HEK293 (cell line): ENCODE measurements around the gene OGFOD2.
"Not testable (repeated sequence)": the region's sequence is repeated elsewhere in the genome, so short reads cannot be mapped to it uniquely, and the experiment has no call there.

Source experiments
- CTCF ChIA-PET: fragments of 350-600 bp; formaldehyde crosslinking; extraction: SDS; loops from one replicate; lab custom pipeline; 2021; ENCODE audit warnings: antibody characterized with exemption; lab: Yijun Ruan, JAX
- POLR2A ChIA-PET: fragments of 300-600 bp; formaldehyde crosslinking; extraction: SDS; loops from one replicate; lab custom pipeline; 2020; ENCODE audit warnings: antibody characterized with exemption, inconsistent platforms; lab: Yijun Ruan, JAX
- H3K27ac ChIP-seq: fragments of 200-500 bp; sonication (Bioruptor generic); 2 replicates; pipeline ENCODE4 v1.5.1; 2014; ENCODE audit warnings: low read depth, low read length, control low read depth, inconsistent platforms; ENCODE audit errors: extremely low read depth
- H3K36me3 ChIP-seq, 2 experiments: fragments of 200-500 bp in 1 of 2; sonication (Bioruptor generic) in 1 of 2; 1 replicate in 1 of 2; 2 replicates in 1 of 2; pipeline ENCODE4 v1.5.1; 2014 to 2017; ENCODE audit warnings: inconsistent platforms in 2 of 2, low read length in 2 of 2; ENCODE audit not compliant: control insufficient read depth in 2 of 2, insufficient read depth in 1 of 2
- H3K4me1 ChIP-seq: fragments of 200-500 bp; sonication (Bioruptor generic); 2 replicates; pipeline ENCODE4 v1.5.1; 2014; ENCODE audit warnings: mild to moderate bottlenecking, low read length, inconsistent platforms; ENCODE audit not compliant: control insufficient read depth, insufficient read depth
- H3K4me3 ChIP-seq: 2 replicates; pipeline ENCODE4 v1.5.1; 2011; ENCODE audit warnings: low read depth, mild to moderate bottlenecking, control low read depth, low read length, moderate library complexity
- H3K9me3 ChIP-seq: fragments of 200-500 bp; sonication (Bioruptor generic); 2 replicates; pipeline ENCODE4 v1.5.1; 2014; ENCODE audit warnings: low read depth, low read length, inconsistent platforms; ENCODE audit not compliant: control insufficient read depth, insufficient read depth
- GFI1B ChIP-seq: fragments of 450-650 bp; formaldehyde crosslinking; IDR thresholded peaks from 2 replicates; pipeline ENCODE4 v1.5.1; 2016; ENCODE audit warnings: missing biosample characterization, missing genetic modification characterization
- MZF1 ChIP-seq: fragments of 450-650 bp; formaldehyde crosslinking; IDR thresholded peaks from 2 replicates; pipeline ENCODE4 v1.5.1; 2017; ENCODE audit warnings: missing biosample characterization, missing genetic modification characterization, borderline replicate concordance
- PATZ1 ChIP-seq: fragments of 450-650 bp; formaldehyde crosslinking; IDR thresholded peaks from 2 replicates; pipeline ENCODE4 v1.5.1; 2016; ENCODE audit warnings: missing biosample characterization, missing genetic modification characterization
- PRDM1 ChIP-seq: fragments of 450-650 bp; formaldehyde crosslinking; IDR thresholded peaks from 2 replicates; pipeline ENCODE4; 2016; ENCODE audit warnings: missing biosample characterization, missing genetic modification characterization
- SP3 ChIP-seq: fragments of 450-650 bp; formaldehyde crosslinking; IDR thresholded peaks from 2 replicates; pipeline ENCODE4 v1.5.1; 2016; ENCODE audit warnings: missing biosample characterization, missing genetic modification characterization
- ZNF211 ChIP-seq: fragments of 450-650 bp; formaldehyde crosslinking; IDR thresholded peaks from 2 replicates; pipeline ENCODE4 v1.5.1; 2016; ENCODE audit warnings: low read depth, missing biosample characterization, missing genetic modification characterization
- ZNF214 ChIP-seq: fragments of 450-650 bp; formaldehyde crosslinking; IDR thresholded peaks from 2 replicates; pipeline ENCODE4 v1.5.1; 2017; ENCODE audit warnings: missing biosample characterization, mild to moderate bottlenecking, missing genetic modification characterization, borderline replicate concordance
- ZNF341 ChIP-seq: fragments of 450-650 bp; formaldehyde crosslinking; IDR thresholded peaks from 2 replicates; pipeline ENCODE4; 2016; ENCODE audit warnings: low read depth, missing biosample characterization, missing genetic modification characterization
- ZNF416 ChIP-seq: fragments of 450-650 bp; formaldehyde crosslinking; IDR thresholded peaks from 2 replicates; pipeline ENCODE4 v1.5.1; 2016; ENCODE audit warnings: missing biosample characterization, missing genetic modification characterization
- ZNF518A ChIP-seq: fragments of 450-650 bp; formaldehyde crosslinking; conservative IDR thresholded peaks from 2 replicates; pipeline ENCODE4 v1.5.1; 2016; ENCODE audit warnings: low read depth, missing biosample characterization, missing genetic modification characterization
- ZNF548 ChIP-seq: fragments of 450-650 bp; formaldehyde crosslinking; IDR thresholded peaks from 2 replicates; pipeline ENCODE4 v1.5.1; 2016; ENCODE audit warnings: missing biosample characterization, missing genetic modification characterization
- ZNF596 ChIP-seq: fragments of 450-650 bp; IDR thresholded peaks from 2 replicates; pipeline ENCODE4 v1.5.0; 2018; ENCODE audit warnings: missing biosample characterization, mild to moderate bottlenecking, missing genetic modification characterization, moderate library complexity
- ZNF792 ChIP-seq: fragments of 450-650 bp; formaldehyde crosslinking; IDR thresholded peaks from 2 replicates; pipeline ENCODE4 v1.5.1; 2016; ENCODE audit warnings: missing biosample characterization, missing genetic modification characterization
- ZSCAN5A ChIP-seq: fragments of 450-650 bp; formaldehyde crosslinking; IDR thresholded peaks from 2 replicates; pipeline ENCODE4 v1.5.1; 2016; ENCODE audit warnings: missing biosample characterization, missing genetic modification characterization

The OGFOD2 gene

GRCh38 chr12:123011701-123012100 is 36.7 kb downstream of the OGFOD2 start:
- H3K4me1 ChIP-seq: no peaks in the 10 kb centered on the region
- TF ChIP-seq ZNF596 (tag by site-specific recombination) (no peak), ZNF211 (tag by site-specific recombination) (no peak), ZNF518A (tag by site-specific recombination) (no peak), GFI1B (tag by site-specific recombination) (no peak), PATZ1 (tag by site-specific recombination) (no peak), SP3 (no peak), PRDM1 (tag by site-specific recombination) (no peak), ZNF548 (tag by site-specific recombination) (no peak), ZNF792 (tag by site-specific recombination) (no peak)
- H3K9me3 ChIP-seq: no peaks in the 10 kb centered on the region
- H3K27ac ChIP-seq: no peak overlapping the region
- no peaks in the 10 kb centered on the region; a peak in 1 of 3 replicates for H3K36me3 ChIP-seq
- ChIA-PET POLR2A (no interaction called here), CTCF (no interaction called here)
- H3K4me3 ChIP-seq: no peak overlapping the region

- Histone ChIP-seq H3K36me3 (no peaks in the 10 kb centered on the region; a peak in 1 of 3 replicates), H3K27ac (no peak overlapping the region), H3K4me3 (no peak overlapping the region)
- CTCF ChIA-PET: interaction anchor here (0.6 kb wide), 1 partner anchor 29 kb away, joined by 3 read pairs; no protein-coding TSS in a partner anchor
- TF ChIP-seq ZNF341 (tag by site-specific recombination) (no peak), ZNF596 (tag by site-specific recombination) (no peak), ZNF416 (tag by site-specific recombination) (no peak), ZSCAN5A (tag by site-specific recombination) (no peak), MZF1 (tag by site-specific recombination) (no peak), ZNF214 (tag by site-specific recombination) (no peak)
- TF ChIP-seq, all 188 proteins: peak for 0
- Histone ChIP-seq H3K9me3 (no peaks in the 10 kb centered on the region), H3K4me1 (no peaks in the 10 kb centered on the region)
- POLR2A ChIA-PET: interaction anchor here (0.6 kb wide), 1 partner anchor 240 kb away, joined by 3 read pairs; no protein-coding TSS in a partner anchor
Measured at GRCh38 chr12:123013185-123014095, 38.4 kb downstream of the OGFOD2 start.

GRCh38 chr12:123014473-123014872 is 39.4 kb downstream of the OGFOD2 start:
- H3K36me3 ChIP-seq, CTCF ChIA-PET, POLR2A ChIA-PET: not testable (repeated sequence)

More at GRCh38 chr12:123014473-123014872, 39.4 kb downstream of the OGFOD2 start:
- not testable (repeated sequence) for H3K27ac ChIP-seq, H3K4me3 ChIP-seq, H3K4me1 ChIP-seq, H3K9me3 ChIP-seq
